ENCODE results near the gene TNNI3. TPM values are rescaled to one million over a fixed set of nuclear protein-coding genes. Genes with fewer than 3 reads are reported as not detected.

TNNI3 gene
- 5.9 to 8.2 TPM (median 7.5 TPM) in 5 replicates for total RNA-seq (2022; extraction: Qiagen RNA extraction)

DNA sequence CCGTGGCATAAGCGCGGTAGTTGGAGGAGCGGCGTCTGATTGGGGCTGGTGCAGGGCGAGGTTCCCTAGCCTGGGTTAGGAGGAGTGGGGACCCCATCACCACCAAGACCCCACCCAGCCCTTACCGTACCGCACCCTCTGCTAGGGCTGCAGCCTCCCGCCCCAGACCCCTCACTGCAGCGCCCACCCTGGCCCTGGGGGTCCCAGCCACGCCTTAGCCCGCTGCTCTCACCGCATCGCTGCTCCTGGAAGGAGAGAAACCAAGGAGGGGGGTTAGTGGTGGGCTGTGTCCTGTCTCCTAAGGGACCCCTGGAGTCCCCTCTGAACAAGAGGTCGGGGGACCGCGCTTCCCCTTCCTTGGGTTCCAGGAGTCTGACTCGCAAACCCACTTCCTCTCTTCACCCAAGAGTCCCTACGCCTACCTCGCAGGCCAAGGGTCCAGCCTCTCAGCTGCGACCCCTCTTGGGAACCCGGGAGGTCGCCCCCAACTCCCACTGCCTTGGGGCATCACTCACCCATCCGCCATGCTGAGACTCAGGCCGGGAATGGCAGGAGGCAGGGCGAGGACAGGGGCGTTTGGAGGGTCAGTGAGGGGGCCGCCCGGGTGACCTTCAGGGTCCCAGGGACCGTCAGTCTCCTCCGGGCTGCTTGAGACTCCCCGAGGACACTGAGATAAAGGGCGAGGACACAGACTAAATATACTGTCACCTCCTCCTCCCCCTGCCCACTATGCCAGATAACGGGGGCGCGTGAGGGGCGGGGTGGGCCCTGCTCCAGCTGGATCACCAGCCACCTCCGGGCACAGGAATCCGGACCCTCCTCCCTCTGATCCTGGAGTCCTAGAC, at the start of gene TNNI3:
Gene TNNI3 (minus strand): TSS at position 669 of the 845 bp plus-strand sequence. CDS start 143 bp downstream, at position 526.

DNA sequence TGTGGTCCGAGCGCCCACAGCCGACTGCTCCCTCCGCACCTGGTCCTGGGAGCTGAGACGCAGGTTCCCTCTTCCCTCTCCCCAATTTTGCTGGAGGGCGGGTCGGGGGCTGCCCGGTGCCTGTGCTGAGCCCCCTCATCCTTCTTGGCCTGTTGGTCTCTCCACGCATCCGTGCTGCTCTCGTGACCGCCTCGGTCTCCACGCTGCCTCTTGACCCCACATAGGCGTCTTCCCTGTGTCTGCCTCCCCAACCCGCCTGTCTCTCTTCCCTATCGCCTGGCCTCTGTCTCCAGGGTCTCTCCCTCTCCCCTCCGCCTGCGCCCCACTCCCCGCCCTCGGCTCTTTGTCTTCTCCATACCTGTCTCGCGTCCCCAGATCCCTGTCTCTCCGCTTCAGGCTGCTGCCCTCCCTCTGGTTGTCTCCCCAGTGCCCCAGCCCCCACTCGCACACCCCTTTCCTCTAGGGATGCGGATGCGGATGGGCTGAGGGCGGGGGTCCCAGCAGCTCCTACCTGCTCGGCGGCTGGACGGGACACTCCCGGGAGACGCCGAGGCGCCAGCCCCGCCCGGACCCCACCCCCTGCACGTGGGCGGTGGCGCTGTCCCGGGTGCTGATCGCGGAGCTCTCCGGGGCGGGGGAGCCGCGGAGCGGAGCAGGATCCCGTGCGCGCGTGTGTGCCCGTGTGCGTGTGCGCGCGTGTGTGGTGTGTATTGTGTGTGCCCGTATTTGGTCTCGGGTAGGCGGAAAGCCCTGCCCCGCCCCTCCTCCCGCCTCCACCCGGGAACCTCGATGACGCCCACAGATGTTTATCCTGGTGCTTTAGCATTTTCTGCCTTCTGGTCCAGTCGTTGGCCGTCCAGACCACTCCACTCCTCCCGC, 22.3 kb upstream of the TNNI3 start, which contains the start of gene SYT5:
Gene SYT5 (minus strand): TSS at position 684 of the 879 bp plus-strand sequence. CDS start 1,248 bp downstream, outside the sequence.

DNA sequence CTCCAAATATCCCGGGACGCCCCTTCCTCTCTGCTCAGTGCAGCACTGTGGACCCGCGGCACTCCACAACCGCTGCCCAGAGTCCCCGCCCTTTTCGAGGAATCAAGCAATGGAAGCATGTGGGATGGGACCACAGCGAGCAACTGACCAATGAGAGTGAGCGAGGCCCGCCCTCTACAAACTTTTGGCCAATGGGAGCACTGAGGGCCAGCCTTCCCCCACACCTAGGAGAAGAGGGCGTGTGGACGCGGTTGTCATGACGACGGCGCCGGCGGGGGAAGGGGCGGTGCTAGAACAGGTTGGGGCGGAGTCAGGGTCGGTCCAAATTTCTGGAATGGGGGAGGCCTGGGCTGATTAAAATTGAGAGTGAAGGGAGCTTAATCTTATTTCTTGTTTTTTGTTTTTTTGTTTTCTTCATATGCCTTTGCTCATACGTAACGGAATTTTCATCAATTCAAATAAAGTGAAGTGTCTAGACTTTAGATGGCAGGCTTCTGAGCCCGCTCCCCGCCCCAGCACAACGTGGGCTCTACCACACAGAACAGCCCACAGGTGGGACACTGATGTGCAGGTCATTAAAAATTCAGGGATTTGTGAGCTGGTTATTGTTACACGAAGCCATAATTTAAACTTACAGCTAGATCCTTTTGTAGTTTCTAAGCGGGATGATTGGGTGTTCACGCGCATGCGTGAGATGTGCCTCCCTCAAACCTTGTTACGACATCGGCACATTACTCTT, 9.2 kb upstream of the TNNI3 start, which contains the start of gene DNAAF3:
Gene DNAAF3 (minus strand): TSS at position 84 of the 739 bp plus-strand sequence. CDS start 200 bp downstream, outside the sequence.

DNA sequence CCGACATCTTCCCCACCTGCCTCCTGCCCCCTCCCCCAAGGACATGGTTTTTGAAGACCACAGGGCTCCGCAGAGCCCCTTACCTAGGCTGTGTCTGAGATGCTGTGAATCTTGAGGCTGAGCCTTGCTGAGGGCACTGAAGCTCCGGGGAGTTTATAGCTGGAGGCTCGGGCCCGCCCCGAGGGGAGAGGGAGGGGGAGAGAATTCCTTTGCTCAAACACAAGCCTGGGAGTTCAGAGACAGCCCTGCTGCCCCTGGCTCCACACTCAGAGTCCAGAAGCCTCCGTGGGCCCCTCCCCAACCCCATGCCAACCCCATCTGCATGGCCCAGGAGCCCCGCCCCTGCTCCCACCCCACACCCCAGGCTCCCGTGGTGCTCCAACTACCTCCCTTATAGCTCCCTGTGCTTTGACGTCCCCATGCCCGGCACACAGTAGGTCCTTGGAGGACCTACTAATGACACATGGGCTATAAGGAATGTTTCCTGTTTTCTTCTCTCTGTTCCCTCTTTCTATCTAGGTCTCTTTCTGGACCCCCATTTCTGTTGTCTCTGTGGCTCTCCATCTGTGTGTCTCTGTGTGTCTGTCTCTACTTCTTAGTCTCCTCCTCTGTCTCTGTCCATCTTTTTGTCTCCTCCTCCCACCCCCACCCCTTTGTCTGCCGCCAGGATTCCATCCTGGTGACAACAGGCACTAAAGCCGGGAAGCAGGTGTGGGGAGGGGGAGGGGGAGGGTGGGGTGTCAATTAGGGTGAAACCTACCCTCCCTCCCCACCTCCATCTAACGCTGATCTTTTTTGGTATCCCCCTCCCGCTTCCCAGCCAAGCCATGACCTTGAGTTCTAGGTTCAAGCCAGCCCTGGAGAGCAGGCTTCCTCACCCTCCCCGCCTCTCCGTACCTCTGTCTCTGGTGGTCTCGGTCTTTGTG, 8.2 kb downstream of the TNNI3 start, which contains the start of gene TNNT1:
Gene TNNT1 (minus strand): TSS at position 129 of the 926 bp plus-strand sequence. CDS start 2,049 bp downstream, outside the sequence.

DNA sequence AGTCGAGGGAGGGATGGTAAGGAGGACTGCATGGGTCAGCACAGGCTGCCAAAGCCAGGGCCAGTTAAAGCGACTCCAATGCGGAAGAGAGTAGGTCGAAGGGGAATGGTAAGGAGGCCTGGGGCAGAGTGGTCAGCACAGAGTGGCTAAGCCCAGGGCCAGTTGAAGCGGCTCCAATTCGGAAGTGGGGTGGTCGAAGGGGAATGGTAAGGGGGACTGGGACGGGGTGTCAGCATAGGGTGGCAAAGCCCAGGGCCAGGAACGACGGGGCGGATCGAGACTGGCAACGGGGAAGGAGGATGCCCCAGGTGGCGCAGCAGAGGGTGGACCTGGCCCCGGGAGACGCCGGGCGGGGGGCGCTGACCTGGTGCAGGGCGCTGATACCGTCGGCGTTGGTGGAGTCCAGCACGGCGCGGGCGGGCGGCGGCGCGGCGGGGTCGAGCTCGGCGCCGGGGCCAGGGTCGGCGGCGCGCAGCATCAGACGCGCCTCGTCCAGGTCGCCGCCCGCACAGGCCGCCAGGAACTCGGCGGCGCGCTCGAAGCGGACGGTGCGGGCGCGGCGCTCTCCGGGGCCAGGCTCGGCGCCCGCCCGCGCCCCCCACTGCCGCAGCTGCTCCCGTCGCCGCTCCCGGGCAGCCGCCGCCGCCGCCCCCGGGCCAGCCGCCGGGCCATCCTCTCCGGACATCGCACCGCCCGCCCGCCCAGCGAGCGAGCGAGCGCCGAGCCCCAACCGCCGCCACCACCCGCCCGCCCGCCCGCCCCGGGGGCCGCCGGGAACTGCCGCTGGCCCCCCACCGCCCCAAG, 40.5 kb downstream of the TNNI3 start, which contains the start of gene PPP1R12C:
Gene PPP1R12C (minus strand): TSS at position 779 of the 804 bp plus-strand sequence. CDS start 94 bp downstream, at position 685.

Other genes with a start within 250 kb of the TNNI3 start
- gene NLRP7, start 210.2 kb downstream of the TNNI3 start, total RNA-seq (2022; extraction: Qiagen RNA extraction), result 0.01 to 0.13 TPM (median 0.02 TPM) in 3 of 5 replicates, not detected in the others
- 24.7 to 26.9 TPM (median 25.3 TPM) in 5 replicates for gene NLRP2, start 191.4 kb downstream of the TNNI3 start, total RNA-seq (2022; extraction: Qiagen RNA extraction)
- gene GP6, start 119.5 kb downstream of the TNNI3 start, total RNA-seq (2022; extraction: Qiagen RNA extraction), result 0.04 to 0.23 TPM (median 0.07 TPM) in 5 replicates
- 16.3 to 22.1 TPM (median 20.4 TPM) in 5 replicates for gene RDH13, start 94.6 kb downstream of the TNNI3 start, total RNA-seq (2022; extraction: Qiagen RNA extraction)
- gene EPS8L1, start 81.9 kb downstream of the TNNI3 start, total RNA-seq (2022; extraction: Qiagen RNA extraction), result 3.2 to 6.5 TPM (median 5.6 TPM) in 5 replicates
- gene PPP1R12C, start 40.1 kb downstream of the TNNI3 start, total RNA-seq (2022; extraction: Qiagen RNA extraction), result 55.2 to 86.5 TPM (median 80.7 TPM) in 5 replicates
- 108 to 151 TPM (median 139 TPM) in 5 replicates for gene TNNT1, start 8.5 kb downstream of the TNNI3 start, total RNA-seq (2022; extraction: Qiagen RNA extraction)
- 4.6 to 5.9 TPM (median 5.4 TPM) in 5 replicates for gene DNAAF3, start 8.9 kb upstream of the TNNI3 start, total RNA-seq (2022; extraction: Qiagen RNA extraction)
- 1.9 to 5.0 TPM (median 3.5 TPM) in 5 replicates for gene SYT5, start 22.6 kb upstream of the TNNI3 start, total RNA-seq (2022; extraction: Qiagen RNA extraction)
- gene PTPRH, start 51.8 kb upstream of the TNNI3 start, total RNA-seq (2022; extraction: Qiagen RNA extraction), result 2.8 to 4.5 TPM (median 3.7 TPM) in 5 replicates
- 1.8 to 4.7 TPM (median 4.1 TPM) in 5 replicates for gene TMEM86B, start 71.0 kb upstream of the TNNI3 start, total RNA-seq (2022; extraction: Qiagen RNA extraction)
- 84.6 to 114 TPM (median 113 TPM) in 5 replicates for gene PPP6R1, start 101.3 kb upstream of the TNNI3 start, total RNA-seq (2022; extraction: Qiagen RNA extraction)
- gene HSPBP1, start 122.4 kb upstream of the TNNI3 start, total RNA-seq (2022; extraction: Qiagen RNA extraction), result 121 to 154 TPM (median 139 TPM) in 5 replicates
- 2.8 to 3.4 TPM (median 3.3 TPM) in 5 replicates for gene BRSK1, start 126.3 kb upstream of the TNNI3 start, total RNA-seq (2022; extraction: Qiagen RNA extraction)
- gene TMEM150B, start 167.6 kb upstream of the TNNI3 start, total RNA-seq (2022; extraction: Qiagen RNA extraction), result not detected in 5 replicates
- gene KMT5C, start 182.1 kb upstream of the TNNI3 start, total RNA-seq (2022; extraction: Qiagen RNA extraction), result 5.2 to 6.3 TPM (median 6.0 TPM) in 5 replicates
- 0.61 to 1.1 TPM (median 0.83 TPM) in 5 replicates for gene COX6B2, start 197.0 kb upstream of the TNNI3 start, total RNA-seq (2022; extraction: Qiagen RNA extraction)
- gene GARIN5B, start 205.5 kb upstream of the TNNI3 start, total RNA-seq (2022; extraction: Qiagen RNA extraction), result 0.03 to 0.14 TPM (median 0.12 TPM) in 5 replicates
- 9.6 to 11.2 TPM (median 10.5 TPM) in 5 replicates for gene IL11, start 212.7 kb upstream of the TNNI3 start, total RNA-seq (2022; extraction: Qiagen RNA extraction)
- 0.93 to 2.2 TPM (median 1.3 TPM) in 5 replicates for gene TMEM190, start 219.1 kb upstream of the TNNI3 start, total RNA-seq (2022; extraction: Qiagen RNA extraction)
- 2.0 to 9.6 TPM (median 7.8 TPM) in 5 replicates for gene TMEM238, start 226.6 kb upstream of the TNNI3 start, total RNA-seq (2022; extraction: Qiagen RNA extraction)
- gene RPL28, start 228.2 kb upstream of the TNNI3 start, total RNA-seq (2022; extraction: Qiagen RNA extraction), result 2,614 to 2,914 TPM (median 2,802 TPM) in 5 replicates

Data from A549 treated with AZD2906 at 1 μM for 4 hours (cell line).